HepG2 (cell line): ENCODE data around the gene SLC35G2. TPM values are rescaled to one million over a fixed set of nuclear protein-coding genes. Genes with fewer than 3 reads are reported as not detected.

Source experiments
- KLF11 ChIP-seq: IDR thresholded peaks from 2 replicates; pipeline ENCODE4 v1.6.1; 2016; ENCODE audit warnings: missing compliant biosample characterization
- SMAD9 ChIP-seq: sonication (generic); formaldehyde crosslinking; IDR thresholded peaks from 2 replicates; pipeline ENCODE4 v1.5.1; 2020; ENCODE audit warnings: mild to moderate bottlenecking, missing genetic modification reagents
- ZEB1 ChIP-seq: IDR thresholded peaks from 2 replicates; pipeline ENCODE4 v1.6.1; 2012; ENCODE audit warnings: mild to moderate bottlenecking, low read depth, inconsistent platforms; ENCODE audit not compliant: insufficient replicate concordance
- ZNF549 ChIP-seq: sonication (generic); formaldehyde crosslinking; IDR thresholded peaks from 2 replicates; pipeline ENCODE4 v1.5.0; 2020; ENCODE audit warnings: missing genetic modification reagents
- polyA plus RNA-seq, 8 experiments: library from polyadenylated mRNA; depleted of rRNA in 3 of 8; stranded (reverse) in 7 of 8; unstranded in 1 of 8; fragments of >200 nt; fragmentation: Illumina TruSeq in 4 of 8; extraction: Trizol in 4 of 8; gene quantifications; 2 replicates each; pipeline versions ENCODE4 v1.2.1 to v1.2.3, GENCODE V29; 2011 to 2016; ENCODE audit warnings: low read depth in 4 of 8, missing spikeins in 1 of 8, mixed read lengths in 1 of 8; ENCODE audit not compliant: insufficient read depth in 1 of 8
- total RNA-seq, 5 experiments: library from RNA; depleted of rRNA; stranded (reverse); fragments of >200 nt; fragmentation: Illumina TruSeq; extraction: Trizol; gene quantifications; 2 replicates each; pipeline ENCODE4 v1.2.3, GENCODE V29; 2016; ENCODE audit warnings: low read depth in 1 of 5
- TF ChIP-seq, protein P1 (sequence below): sonication (generic); formaldehyde crosslinking; IDR thresholded peaks from 2 replicates; pipeline ENCODE4 v1.4.0; 2020; ENCODE audit warnings: low read depth, missing genetic modification reagents
- TF ChIP-seq, protein P2 (sequence below): sonication (generic); formaldehyde crosslinking; IDR thresholded peaks from 2 replicates; pipeline ENCODE4 v1.4.0; 2020; ENCODE audit warnings: mild to moderate bottlenecking, missing genetic modification reagents
- TF ChIP-seq, protein P3 (sequence below): sonication (generic); formaldehyde crosslinking; IDR thresholded peaks from 2 replicates; pipeline ENCODE4 v1.8.1; 2022; ENCODE audit warnings: low read depth, mild to moderate bottlenecking, missing genetic modification reagents
- TF ChIP-seq, protein P4 (sequence below): sonication (generic); formaldehyde crosslinking; IDR thresholded peaks from 2 replicates; pipeline ENCODE4 v1.4.0; 2020; ENCODE audit warnings: missing genetic modification reagents; ENCODE audit errors: not compliant biosample characterization

The SLC35G2 gene
- total and polyA plus RNA-seq, 2 of the 13 experiments (the other 11 are each of a cell fraction or from before 2014, with no cell fraction given), result 7.6 to 10.3 TPM

DNA sequence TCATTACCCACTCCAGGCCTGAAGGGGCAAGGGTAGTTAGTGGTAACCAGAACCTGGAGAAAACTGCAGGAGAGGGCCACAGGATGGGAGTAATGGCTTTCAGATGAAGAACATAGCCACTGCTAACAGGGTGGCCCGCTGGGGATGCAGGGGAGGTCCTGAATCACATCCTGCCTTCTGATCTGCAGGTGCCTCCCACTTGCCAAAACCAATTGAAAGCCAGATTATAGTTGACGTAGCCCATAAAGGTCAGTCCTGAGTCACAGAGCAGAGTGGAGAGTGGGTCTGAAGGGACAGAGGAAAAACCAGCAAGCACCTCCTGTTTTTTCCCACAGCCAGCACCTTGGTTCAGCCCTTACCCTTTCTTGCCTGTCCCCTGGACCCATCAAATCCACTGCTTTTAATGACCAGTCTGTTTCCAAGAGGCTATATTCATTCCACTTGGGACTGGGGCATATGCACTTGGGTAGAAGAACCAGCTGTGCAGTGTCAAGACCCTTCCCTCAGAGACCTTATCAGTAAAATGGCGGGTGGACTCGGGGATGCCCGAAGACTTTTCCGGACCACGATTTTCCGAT lies 646 bp upstream of the SLC35G2 start (continued):
- TF ChIP-seq, protein P1, sequence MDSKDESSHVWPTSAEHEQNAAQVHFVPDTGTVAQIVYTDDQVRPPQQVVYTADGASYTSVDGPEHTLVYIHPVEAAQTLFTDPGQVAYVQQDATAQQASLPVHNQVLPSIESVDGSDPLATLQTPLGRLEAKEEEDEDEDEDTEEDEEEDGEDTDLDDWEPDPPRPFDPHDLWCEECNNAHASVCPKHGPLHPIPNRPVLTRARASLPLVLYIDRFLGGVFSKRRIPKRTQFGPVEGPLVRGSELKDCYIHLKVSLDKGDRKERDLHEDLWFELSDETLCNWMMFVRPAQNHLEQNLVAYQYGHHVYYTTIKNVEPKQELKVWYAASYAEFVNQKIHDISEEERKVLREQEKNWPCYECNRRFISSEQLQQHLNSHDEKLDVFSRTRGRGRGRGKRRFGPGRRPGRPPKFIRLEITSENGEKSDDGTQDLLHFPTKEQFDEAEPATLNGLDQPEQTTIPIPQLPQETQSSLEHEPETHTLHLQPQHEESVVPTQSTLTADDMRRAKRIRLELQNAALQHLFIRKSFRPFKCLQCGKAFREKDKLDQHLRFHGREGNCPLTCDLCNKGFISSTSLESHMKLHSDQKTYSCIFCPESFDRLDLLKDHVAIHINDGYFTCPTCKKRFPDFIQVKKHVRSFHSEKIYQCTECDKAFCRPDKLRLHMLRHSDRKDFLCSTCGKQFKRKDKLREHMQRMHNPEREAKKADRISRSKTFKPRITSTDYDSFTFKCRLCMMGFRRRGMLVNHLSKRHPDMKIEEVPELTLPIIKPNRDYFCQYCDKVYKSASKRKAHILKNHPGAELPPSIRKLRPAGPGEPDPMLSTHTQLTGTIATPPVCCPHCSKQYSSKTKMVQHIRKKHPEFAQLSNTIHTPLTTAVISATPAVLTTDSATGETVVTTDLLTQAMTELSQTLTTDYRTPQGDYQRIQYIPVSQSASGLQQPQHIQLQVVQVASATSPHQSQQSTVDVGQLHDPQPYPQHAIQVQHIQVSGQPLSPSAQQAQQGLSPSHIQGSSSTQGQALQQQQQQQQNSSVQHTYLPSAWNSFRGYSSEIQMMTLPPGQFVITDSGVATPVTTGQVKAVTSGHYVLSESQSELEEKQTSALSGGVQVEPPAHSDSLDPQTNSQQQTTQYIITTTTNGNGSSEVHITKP (CRISPR knock-in tag), result 0 out of 2 replicates have a peak, but pooled peaks have one; percentile 11
- TF ChIP-seq, protein P2, sequence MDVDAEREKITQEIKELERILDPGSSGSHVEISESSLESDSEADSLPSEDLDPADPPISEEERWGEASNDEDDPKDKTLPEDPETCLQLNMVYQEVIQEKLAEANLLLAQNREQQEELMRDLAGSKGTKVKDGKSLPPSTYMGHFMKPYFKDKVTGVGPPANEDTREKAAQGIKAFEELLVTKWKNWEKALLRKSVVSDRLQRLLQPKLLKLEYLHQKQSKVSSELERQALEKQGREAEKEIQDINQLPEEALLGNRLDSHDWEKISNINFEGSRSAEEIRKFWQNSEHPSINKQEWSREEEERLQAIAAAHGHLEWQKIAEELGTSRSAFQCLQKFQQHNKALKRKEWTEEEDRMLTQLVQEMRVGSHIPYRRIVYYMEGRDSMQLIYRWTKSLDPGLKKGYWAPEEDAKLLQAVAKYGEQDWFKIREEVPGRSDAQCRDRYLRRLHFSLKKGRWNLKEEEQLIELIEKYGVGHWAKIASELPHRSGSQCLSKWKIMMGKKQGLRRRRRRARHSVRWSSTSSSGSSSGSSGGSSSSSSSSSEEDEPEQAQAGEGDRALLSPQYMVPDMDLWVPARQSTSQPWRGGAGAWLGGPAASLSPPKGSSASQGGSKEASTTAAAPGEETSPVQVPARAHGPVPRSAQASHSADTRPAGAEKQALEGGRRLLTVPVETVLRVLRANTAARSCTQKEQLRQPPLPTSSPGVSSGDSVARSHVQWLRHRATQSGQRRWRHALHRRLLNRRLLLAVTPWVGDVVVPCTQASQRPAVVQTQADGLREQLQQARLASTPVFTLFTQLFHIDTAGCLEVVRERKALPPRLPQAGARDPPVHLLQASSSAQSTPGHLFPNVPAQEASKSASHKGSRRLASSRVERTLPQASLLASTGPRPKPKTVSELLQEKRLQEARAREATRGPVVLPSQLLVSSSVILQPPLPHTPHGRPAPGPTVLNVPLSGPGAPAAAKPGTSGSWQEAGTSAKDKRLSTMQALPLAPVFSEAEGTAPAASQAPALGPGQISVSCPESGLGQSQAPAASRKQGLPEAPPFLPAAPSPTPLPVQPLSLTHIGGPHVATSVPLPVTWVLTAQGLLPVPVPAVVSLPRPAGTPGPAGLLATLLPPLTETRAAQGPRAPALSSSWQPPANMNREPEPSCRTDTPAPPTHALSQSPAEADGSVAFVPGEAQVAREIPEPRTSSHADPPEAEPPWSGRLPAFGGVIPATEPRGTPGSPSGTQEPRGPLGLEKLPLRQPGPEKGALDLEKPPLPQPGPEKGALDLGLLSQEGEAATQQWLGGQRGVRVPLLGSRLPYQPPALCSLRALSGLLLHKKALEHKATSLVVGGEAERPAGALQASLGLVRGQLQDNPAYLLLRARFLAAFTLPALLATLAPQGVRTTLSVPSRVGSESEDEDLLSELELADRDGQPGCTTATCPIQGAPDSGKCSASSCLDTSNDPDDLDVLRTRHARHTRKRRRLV, result no peak
- TF ChIP-seq SMAD9, result no peak
- no peak for TF ChIP-seq KLF11 (CRISPR knock-in tag)
- TF ChIP-seq ZNF549 (CRISPR knock-in tag), result no peak
- TF ChIP-seq, protein P3, sequence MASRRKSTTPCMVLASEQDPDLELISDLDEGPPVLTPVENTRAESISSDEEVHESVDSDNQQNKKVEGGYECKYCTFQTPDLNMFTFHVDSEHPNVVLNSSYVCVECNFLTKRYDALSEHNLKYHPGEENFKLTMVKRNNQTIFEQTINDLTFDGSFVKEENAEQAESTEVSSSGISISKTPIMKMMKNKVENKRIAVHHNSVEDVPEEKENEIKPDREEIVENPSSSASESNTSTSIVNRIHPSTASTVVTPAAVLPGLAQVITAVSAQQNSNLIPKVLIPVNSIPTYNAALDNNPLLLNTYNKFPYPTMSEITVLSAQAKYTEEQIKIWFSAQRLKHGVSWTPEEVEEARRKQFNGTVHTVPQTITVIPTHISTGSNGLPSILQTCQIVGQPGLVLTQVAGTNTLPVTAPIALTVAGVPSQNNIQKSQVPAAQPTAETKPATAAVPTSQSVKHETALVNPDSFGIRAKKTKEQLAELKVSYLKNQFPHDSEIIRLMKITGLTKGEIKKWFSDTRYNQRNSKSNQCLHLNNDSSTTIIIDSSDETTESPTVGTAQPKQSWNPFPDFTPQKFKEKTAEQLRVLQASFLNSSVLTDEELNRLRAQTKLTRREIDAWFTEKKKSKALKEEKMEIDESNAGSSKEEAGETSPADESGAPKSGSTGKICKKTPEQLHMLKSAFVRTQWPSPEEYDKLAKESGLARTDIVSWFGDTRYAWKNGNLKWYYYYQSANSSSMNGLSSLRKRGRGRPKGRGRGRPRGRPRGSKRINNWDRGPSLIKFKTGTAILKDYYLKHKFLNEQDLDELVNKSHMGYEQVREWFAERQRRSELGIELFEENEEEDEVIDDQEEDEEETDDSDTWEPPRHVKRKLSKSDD, result no peak
- TF ChIP-seq, protein P4, sequence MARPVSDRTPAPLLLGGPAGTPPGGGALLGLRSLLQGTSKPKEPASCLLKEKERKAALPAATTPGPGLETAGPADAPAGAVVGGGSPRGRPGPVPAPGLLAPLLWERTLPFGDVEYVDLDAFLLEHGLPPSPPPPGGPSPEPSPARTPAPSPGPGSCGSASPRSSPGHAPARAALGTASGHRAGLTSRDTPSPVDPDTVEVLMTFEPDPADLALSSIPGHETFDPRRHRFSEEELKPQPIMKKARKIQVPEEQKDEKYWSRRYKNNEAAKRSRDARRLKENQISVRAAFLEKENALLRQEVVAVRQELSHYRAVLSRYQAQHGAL (CRISPR knock-in tag), result no peak
- TF ChIP-seq ZEB1, result no peak
